HG03095 (cell line): ENCODE results near the gene DLGAP3.
"Not testable (repeated sequence)": the region's sequence is repeated elsewhere in the genome, so short reads cannot be mapped to it uniquely, and the experiment has no call there.

Experiments used
- ATAC-seq: cut with Tn5 transposase; IDR thresholded peaks from one replicate; pipeline ENCODE4 v1.9.1; 2021; ENCODE audit warnings: moderate library complexity; ENCODE audit not compliant: unreplicated experiment

Gene DLGAP3

GRCh38 chr1:34842073-34842472 lies 87.4 kb downstream of the DLGAP3 start:
- ATAC-seq, result no peak

- ATAC-seq, result no peak
These were observed 89.0 kb downstream of the DLGAP3 start for GRCh38 chr1:34840426-34840825.

GRCh38 chr1:34839526-34840305 lies 89.7 kb downstream of the DLGAP3 start:
- ATAC-seq, result no peak

GRCh38 chr1:34833711-34834110 lies 95.7 kb downstream of the DLGAP3 start:
- ATAC-seq, result no peak

- ATAC-seq, result no peak
These were observed 97.7 kb downstream of the DLGAP3 start for GRCh38 chr1:34831721-34832246.

- no peak for ATAC-seq
These were observed 100.2 kb downstream of the DLGAP3 start for GRCh38 chr1:34829250-34829649.

- ATAC-seq, result no peak
These were observed 100.8 kb downstream of the DLGAP3 start for GRCh38 chr1:34828611-34829010.

GRCh38 chr1:34827341-34827941 lies 102.0 kb downstream of the DLGAP3 start:
- no peak for ATAC-seq

- ATAC-seq, result no peak
These were observed 103.9 kb downstream of the DLGAP3 start for GRCh38 chr1:34825455-34826091.

- ATAC-seq, result no peak
These were observed 104.5 kb downstream of the DLGAP3 start for GRCh38 chr1:34824817-34825454.

GRCh38 chr1:34822202-34822601 lies 107.2 kb downstream of the DLGAP3 start:
- ATAC-seq, result no peak

GRCh38 chr1:34818862-34819261 lies 110.6 kb downstream of the DLGAP3 start:
- ATAC-seq, result not testable (repeated sequence)

GRCh38 chr1:34816778-34817177 lies 112.7 kb downstream of the DLGAP3 start:
- ATAC-seq, result no peak

GRCh38 chr1:34816332-34816731 lies 113.1 kb downstream of the DLGAP3 start:
- ATAC-seq, result no peak
